HG03469 (cell line): ENCODE results near the gene THBD.

ENCODE experiments used
- ATAC-seq: cut with Tn5 transposase; IDR thresholded peaks from one replicate; pipeline ENCODE4 v1.9.1; 2021; ENCODE audit warnings: mild to moderate bottlenecking, moderate library complexity, moderate number of reproducible peaks; ENCODE audit not compliant: unreplicated experiment

The THBD gene

DNA sequence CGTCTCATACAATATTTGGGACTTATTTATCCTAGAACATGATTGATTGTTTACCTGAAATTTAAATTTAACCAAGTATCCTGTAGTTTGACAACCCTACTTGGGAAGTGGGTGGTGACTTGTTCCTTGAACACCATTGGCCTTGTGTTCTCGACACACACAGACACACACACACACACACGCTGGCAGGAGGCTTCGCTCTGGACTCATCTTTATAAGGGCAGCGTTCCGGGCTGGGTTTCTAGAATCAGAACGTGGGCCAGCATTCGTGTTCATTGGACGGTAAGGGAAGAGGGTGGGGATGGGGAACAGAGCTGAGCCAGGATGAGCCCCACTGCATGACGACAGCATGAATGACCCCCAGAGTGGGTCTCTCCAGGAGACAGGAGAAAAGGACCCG lies 30.5 kb downstream of the THBD start:
- ATAC-seq: no peak

DNA sequence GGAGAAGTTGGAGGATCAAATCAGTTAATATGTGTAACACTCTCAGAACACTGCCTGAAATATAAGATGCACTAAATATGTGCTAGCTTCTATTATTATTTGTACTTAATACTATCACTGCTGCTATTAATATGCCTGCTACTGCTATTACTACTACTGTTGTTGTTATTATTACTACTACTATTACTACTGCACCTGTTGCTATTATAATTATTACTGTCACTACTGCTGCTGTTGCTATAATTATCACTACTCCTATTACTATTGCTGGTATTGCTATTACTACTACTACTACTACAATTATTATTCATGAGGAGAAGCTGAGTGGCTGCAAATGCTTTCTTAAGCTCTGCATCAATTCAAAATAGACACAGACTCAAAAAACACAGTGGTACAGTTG lies 31.0 kb downstream of the THBD start:
- no peak for ATAC-seq

GRCh38 chr20:23017516-23017915 lies 32.0 kb downstream of the THBD start:
- no peak for ATAC-seq

- no peak for ATAC-seq
Observed at GRCh38 chr20:23013429-23013828, 36.0 kb downstream of the THBD start.

- ATAC-seq: no peak
Observed at GRCh38 chr20:23011008-23011721, 38.3 kb downstream of the THBD start.

GRCh38 chr20:23010096-23010495 lies 39.4 kb downstream of the THBD start:
- ATAC-seq: no peak

GRCh38 chr20:23009636-23010035 lies 39.8 kb downstream of the THBD start:
- no peak for ATAC-seq

DNA sequence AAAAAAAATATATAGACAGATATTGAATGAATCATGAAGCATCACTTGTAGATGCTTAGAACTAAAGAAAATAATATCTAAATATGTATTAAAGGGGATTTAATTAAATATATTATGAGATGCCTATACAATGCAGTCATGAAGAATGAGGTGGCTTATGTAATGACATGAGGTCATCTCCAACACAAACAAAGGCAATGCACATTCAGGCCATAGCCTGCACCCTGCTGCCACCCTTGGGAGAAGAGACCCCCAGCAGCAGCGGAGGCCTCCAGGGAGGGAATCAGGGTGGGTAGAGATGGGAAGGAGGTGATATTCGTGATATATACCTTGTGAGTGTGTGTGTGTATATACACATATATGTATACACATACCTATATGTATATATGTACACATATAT lies 40.8 kb downstream of the THBD start:
- ATAC-seq: no peak

DNA sequence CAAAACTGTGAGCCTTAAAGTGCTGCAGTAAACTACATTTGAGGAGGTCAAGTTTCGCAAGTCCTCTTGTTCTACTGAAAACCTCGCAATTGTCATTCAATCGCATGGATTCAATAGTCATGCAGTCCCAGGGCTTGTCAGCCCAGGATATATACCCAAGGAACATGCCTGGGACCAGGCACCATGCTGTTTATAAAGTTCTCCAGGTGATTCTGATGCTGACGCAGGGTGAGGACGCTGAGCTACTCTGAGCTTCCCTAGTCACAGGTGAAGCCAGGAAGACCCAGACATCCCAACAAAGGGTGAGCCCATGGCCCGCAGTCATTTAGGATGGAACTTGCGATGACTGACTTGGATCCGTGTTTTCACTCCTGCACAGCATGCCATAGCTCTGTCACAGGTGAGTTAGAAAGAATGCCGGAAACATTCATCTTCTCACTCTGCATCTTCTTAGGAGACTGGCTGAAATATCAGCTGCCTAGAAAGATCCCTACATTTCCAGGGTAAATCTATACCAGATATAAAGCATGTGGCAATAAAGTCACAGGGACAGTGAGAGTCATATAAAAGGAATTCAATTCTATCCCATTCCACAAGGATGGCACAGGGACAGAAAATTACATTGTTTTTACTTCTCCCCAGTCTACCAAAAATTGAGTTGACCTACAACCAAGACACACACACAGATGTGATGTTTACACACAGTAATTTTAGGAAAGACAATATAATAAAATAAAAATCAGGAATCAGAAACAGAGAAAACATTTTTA lies 41.4 kb downstream of the THBD start:
- no peak for ATAC-seq

DNA sequence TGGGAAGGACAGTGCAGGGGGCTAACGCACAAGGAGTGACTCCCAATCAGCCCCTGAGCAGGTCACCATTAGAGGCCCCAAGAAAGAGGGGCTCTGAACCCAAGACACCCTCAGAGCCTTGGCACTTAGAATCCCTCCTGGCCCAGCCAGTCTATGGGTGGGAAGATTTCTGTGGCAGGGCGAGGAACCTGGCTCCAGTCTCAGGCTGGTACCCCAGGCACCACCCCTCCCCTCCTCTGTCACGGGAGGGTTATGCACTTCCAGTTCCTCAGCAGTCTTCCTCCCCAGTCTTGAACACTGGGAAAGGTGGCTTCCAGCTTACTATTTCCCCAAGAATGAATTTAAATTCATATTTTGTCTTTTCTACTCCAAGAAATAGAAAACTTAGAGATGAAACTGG lies 42.0 kb downstream of the THBD start:
- no peak for ATAC-seq

- no peak for ATAC-seq
Observed at GRCh38 chr20:23005776-23006175, 43.7 kb downstream of the THBD start.

DNA sequence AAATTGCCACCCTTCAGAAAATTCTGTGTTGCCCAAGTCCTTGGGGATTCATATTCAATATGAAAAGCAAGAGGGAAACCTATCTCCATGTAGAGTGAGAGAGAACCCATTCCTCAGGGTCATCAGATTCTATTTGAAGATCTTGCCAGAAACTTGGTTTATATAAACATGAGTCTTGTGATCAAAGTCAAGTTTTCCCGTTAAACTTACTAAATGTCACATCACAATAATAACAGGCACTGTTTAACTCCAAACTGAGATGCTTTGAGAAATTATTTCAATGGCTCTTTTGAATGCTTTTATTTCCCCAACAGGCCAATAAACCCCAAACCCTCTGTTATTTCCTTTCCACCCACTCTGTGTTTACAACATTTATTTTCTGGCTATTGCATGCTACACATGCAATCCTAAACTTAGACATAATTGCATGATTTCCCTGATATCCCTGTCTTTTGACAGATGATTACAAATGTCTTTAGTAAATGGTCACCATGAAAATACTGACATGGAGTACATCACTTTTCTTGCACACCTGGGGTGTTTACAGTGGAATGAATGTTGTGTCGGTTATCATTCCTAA lies 45.5 kb downstream of the THBD start:
- ATAC-seq: no peak

DNA sequence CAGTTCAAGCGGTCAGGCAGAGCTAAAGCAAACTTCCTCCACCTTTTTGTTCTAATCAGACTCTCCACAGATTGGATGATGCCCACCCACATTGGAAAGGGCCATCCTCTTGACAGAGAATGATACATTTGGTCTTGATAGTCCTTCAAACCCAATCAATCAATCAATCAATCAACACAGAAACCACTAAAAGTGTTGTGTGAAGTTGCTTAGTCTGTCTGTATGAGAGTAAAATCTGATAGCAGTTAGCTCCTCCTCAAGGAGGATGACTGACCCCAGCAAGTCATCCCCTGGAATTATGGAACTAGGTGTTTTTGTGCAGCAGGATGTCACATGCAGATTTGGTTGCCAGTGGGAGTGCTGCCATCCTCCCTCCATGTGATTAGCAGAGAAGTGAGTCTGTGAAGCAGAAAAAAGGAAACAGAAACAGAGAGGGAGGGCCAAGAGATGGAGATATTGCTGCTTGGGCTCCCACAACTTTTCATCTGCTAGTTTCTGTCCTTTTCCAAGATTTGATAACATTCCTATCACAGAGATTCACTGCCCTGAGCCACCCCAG lies 46.3 kb downstream of the THBD start:
- no peak for ATAC-seq

- ATAC-seq: no peak
Observed at GRCh38 chr20:23002276-23002675, 47.2 kb downstream of the THBD start.

DNA sequence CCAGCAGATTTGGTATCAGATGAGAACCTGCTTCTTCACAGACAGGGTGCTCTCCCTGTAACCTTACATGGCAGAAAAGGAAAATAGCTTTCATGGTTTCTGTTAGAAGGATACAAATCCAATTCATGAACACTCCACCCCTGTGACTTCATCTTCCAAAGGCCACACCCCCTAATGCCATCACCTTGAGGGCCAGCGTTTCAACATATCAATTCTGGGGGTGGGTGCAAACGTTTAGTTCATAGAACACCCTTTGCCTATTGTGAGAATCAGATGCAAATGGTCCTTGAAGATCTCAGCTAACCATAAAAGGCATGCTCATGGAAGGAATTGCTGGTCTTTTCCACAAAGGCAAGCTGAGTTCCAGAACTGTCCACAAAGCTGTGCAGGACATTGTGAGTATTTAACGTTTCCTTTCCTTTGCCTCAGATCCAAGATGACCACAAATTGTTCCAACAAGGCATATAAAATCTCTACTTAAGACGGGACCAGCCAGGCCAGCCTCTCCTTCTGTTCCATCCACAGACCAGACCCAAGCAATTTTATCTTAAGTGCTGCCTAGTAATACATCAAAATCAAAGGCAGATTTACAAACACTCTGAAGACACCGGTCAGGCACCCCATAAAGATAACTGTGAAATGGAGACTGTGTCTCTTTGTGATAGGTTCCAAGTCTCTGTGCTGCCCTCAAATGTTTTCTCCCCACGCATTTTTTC lies 49.1 kb downstream of the THBD start:
- ATAC-seq: no peak

GRCh38 chr20:22999756-23000155 lies 49.7 kb downstream of the THBD start:
- ATAC-seq: no peak

DNA sequence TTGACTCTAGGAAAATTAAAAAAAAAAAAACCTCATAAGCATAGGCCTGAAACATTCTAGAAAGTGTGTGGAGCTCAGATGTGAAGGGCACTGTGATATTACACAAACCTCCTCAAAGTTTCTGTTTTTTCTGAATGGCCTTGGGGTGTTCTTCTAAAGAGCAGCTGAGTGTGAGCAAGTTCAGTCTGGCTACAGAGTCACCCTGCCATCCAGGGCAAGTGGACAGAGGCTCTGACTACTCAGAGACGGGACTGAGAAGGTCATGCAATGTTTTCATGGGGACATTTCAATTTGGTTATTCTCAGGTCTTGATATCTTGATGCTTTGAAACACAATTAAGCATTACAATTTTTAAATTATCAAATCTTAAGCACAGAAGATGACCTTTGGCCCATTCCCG lies 51.0 kb downstream of the THBD start:
- no peak for ATAC-seq

- no peak for ATAC-seq
Observed at GRCh38 chr20:22995923-22996322, 53.5 kb downstream of the THBD start.
